Epithelial cell of proximal tubule (primary cell): ENCODE measurements around the gene ABLIM2. TPM values are rescaled to one million over a fixed set of nuclear protein-coding genes. Genes with fewer than 3 reads are reported as not detected.

ENCODE experiments used
- DNase-seq: peaks from one replicate; pipeline ENCODE4 v3.0.0-alpha.2; 2011; ENCODE audit warnings: low read depth
- H3K4me3 ChIP-seq: 2 replicates; pipeline ENCODE4 v1.5.1; 2011; ENCODE audit warnings: low read depth, mild to moderate bottlenecking, low read length
- total RNA-seq: library from RNA; depleted of rRNA; stranded (reverse); fragments of >200 nt; gene quantifications from 2 replicates; pipeline ENCODE4 v1.2.3, GENCODE V29; 2015
- TF ChIP-seq, protein P1 (sequence below): conservative IDR thresholded peaks from 2 replicates; pipeline ENCODE4 v1.5.1; 2012; ENCODE audit warnings: low read depth, mild to moderate bottlenecking, low read length

Gene ABLIM2
- total RNA-seq, 1 donor from 2014 or later, result 1.0 TPM

DNA sequence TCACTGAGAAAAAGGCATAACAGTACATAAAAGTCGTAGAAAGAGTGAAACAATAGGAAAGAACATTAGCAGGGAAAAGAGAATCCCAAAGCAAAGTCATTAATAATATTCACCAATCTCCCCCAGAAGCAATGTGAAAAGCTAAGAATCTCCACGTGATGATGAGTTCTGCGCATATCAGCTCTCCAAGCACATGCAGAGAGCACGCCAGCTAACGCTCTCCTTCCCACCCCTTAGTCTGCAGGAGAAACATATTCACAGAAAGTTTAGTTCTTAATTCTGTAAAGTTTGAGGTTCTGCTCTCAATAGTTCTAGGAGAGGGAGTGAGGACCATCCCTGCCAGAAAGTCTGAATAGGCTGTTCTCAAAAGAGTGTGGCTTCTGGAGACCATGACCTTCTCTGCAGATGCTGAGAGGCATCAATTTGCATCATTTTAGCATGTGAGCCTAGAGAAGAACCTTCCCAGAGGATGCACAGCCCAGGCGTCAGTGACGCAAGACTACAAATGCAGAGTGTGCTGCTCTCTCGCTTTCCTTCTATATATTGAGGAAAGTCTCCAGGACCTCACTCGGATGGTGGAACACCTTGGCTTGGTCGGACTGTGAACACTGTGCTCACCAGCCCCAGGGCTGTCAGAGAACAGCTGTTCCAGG, 167.7 kb downstream of the ABLIM2 start:
- no peak overlapping the region for H3K4me3 ChIP-seq
- TF ChIP-seq, protein P1, sequence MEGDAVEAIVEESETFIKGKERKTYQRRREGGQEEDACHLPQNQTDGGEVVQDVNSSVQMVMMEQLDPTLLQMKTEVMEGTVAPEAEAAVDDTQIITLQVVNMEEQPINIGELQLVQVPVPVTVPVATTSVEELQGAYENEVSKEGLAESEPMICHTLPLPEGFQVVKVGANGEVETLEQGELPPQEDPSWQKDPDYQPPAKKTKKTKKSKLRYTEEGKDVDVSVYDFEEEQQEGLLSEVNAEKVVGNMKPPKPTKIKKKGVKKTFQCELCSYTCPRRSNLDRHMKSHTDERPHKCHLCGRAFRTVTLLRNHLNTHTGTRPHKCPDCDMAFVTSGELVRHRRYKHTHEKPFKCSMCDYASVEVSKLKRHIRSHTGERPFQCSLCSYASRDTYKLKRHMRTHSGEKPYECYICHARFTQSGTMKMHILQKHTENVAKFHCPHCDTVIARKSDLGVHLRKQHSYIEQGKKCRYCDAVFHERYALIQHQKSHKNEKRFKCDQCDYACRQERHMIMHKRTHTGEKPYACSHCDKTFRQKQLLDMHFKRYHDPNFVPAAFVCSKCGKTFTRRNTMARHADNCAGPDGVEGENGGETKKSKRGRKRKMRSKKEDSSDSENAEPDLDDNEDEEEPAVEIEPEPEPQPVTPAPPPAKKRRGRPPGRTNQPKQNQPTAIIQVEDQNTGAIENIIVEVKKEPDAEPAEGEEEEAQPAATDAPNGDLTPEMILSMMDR, result no peak
- DNase-seq, result no peak

DNA sequence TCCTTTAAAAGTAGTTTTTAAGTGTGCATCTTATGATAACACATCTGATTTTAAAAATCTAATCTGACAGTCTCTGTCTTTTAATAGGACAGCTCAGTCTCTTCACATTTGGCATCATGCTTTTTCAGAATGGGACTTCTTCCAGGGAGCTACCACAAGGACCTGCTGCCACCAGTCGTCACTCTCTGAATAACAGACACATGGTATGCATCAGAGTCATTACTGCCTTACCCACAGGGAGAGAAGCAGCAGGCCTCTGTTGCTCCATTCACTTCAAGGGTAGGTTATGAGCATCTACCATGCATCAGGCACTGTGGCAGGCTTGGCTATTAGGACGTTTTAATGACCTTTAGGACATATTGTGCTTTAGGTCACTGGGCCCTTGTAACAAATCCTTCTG, 169.0 kb downstream of the ABLIM2 start:
- DNase-seq, result no peak
- TF ChIP-seq, protein P1, result no peak
- no peak overlapping the region for H3K4me3 ChIP-seq

DNA sequence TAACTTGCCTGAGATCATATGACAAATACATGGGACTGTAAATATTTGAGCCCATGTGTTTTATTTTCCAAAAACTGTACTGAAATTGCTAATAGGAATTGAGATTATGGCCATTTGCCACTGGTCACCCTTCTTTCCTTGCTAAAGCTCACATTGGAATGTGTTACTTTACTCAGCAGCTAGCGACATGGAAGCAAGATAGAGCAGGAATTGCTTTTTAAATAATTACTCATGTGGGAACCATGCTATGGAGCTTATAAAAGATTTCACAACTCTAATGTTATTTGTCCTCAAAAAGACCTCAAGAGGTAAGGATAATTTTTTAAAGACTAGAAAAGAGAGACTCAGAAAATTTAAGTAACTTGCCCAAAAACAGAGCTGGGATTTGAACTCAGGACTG, 170.2 kb downstream of the ABLIM2 start:
- no peak for DNase-seq
- H3K4me3 ChIP-seq, result no peak overlapping the region
- TF ChIP-seq, protein P1, result no peak

DNA sequence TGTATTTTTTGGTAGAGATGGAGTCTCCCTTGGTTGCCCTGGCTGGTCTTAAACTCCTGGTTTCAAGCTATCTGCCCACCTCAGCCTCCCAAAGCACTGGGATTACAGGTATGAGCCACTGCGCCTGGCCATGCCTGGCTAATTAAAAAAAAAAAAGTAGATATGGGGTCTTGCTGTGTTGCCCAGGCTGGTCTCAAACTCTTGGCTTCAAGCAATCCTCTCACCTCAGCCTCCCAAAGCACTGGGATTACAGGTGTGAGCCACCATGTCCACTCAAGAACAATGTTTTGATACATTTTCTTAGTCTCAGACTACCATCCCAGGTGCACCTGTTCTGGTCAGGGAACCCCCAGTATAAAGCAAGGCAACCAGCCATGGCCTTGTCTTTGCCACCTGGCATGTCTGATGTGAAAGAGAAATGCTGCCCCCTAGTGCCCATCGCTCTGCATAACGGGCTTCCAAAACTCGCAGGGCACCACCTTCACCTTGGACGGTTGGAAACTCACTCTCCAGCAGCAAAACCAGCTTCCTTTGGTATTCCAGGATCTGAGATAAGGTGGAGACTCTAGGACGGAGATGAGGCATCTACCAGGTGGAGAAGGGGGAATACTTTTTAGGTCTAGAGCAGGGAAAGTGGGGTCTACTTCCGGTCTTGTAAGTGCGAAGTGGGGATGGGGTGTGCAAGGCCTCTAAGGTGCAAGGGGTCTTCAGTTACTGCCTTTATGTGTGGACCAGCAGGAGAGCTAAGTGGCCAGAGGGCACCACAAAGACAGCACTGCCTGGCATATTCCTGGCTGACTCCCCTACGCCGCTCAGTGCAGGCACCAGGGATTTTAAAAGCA, 171.2 kb downstream of the ABLIM2 start:
- TF ChIP-seq, protein P1, result peak; percentile 89
- no peak for DNase-seq
- no peak overlapping the region for H3K4me3 ChIP-seq

DNA sequence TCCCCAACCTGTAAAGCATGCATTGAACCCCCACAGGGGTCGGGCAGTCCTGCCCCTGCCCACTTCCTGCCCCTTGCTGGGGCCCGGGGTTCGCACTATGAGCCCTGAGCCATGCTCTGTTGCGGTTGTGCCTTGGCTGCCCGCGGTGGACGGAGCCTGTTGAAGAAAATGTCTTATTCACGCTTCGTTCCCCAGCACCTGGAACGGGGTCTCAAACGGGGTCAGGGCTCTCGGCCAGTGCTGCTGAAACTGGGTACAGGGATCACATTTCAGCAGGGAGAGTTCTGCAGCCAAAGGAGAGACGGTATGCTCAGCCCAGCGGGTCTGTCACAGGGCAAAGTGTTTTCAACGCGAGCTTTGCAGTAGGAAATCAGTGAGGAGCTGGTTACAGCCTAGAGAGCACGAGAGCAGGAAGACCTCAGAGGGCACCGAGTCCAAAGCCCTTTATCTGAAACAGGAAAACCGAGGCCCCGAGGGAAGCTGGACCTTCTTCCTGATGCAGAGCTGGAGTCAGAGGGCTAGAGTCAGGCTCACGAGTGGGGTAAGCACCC, 172.6 kb downstream of the ABLIM2 start:
- DNase-seq, result no peak
- TF ChIP-seq, protein P1, result no peak
- peak overlapping the region; percentile 33 for H3K4me3 ChIP-seq

DNA sequence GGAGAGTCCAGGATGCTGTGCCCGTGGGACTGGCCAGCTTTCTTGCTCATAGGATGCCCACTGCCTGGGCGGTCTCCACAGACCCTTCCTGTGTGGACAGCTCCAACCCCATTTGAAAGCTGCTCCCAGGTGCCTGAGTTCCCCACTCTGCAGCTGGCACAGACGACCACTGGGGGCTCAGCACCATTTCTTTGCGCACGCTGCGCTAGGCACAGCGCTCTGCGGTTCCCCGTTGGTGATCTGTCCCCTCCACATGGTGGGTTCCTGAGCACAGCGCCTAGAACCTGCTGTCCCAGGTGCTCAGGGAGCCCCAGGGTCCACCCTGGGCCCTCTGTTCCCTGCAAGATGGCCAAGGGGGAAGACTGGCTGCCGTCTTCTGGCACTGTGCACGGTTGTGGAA, 173.5 kb downstream of the ABLIM2 start:
- H3K4me3 ChIP-seq, result no peak overlapping the region
- TF ChIP-seq, protein P1, result no peak
- no peak for DNase-seq
